Dermis microvascular lymphatic vessel endothelial cell (primary cell): ENCODE results near the gene SLC12A3. TPM values are rescaled to one million over a fixed set of nuclear protein-coding genes. Genes with fewer than 3 reads are reported as not detected.

ENCODE experiments used
- DNase-seq, 2 donors: peaks; one replicate each; pipeline versions ENCODE4 v3.0.0 to v3.0.0-alpha.2; 2010; ENCODE audit warnings: low read depth in 2 of 2
- total RNA-seq: library from RNA; depleted of rRNA; stranded (reverse); fragments of >200 nt; gene quantifications from 2 replicates; pipeline ENCODE4 v1.2.1, GENCODE V29; 2014

Gene SLC12A3
- total RNA-seq, 1 donor from 2014 or later: not detected

- DNase-seq: peak in 1 of 2 donors; percentile 76
Measured at GRCh38 chr16:56848029-56848936, 16.7 kb upstream of the SLC12A3 start.

DNA sequence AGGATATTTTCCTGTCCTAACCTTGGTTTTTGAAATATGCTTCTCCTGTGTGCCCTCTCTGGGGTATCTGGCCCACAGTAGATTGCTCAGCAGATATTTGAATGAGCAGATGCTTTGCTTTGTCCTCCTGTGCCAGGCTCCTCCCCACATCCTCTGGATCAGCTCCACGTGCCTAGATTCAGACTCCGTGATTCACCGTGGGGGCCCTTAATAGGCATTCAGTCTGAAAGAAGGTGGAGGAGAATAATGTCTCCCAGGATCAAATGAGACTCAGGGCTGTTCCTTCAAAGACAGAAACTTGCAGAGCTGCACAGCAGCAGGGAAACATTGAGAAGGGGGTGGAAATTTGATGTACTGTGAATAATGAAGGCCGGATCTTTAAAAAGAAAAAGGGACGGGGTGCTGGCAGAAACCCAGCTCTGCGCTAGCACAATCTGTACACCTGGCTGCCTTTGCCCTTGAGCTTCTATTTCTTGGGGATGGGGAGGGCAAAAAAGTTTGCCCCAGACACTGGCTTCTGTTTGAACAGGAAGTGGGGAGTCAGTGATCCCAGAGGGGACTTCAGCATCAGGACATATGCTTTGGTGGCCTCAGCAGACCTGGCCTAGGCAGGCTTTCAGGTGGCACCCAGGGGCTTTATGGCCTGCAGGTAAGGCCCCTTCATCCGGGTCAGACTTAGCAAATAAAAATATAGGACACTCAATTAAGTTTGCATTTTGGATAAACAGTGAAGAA is 15.9 kb upstream of the SLC12A3 start:
- DNase-seq: peak in 1 of 2 donors; percentile 72

- DNase-seq: peak in 1 of 2 donors; percentile 23
Measured at GRCh38 chr16:56849690-56850680, 15.0 kb upstream of the SLC12A3 start.

DNA sequence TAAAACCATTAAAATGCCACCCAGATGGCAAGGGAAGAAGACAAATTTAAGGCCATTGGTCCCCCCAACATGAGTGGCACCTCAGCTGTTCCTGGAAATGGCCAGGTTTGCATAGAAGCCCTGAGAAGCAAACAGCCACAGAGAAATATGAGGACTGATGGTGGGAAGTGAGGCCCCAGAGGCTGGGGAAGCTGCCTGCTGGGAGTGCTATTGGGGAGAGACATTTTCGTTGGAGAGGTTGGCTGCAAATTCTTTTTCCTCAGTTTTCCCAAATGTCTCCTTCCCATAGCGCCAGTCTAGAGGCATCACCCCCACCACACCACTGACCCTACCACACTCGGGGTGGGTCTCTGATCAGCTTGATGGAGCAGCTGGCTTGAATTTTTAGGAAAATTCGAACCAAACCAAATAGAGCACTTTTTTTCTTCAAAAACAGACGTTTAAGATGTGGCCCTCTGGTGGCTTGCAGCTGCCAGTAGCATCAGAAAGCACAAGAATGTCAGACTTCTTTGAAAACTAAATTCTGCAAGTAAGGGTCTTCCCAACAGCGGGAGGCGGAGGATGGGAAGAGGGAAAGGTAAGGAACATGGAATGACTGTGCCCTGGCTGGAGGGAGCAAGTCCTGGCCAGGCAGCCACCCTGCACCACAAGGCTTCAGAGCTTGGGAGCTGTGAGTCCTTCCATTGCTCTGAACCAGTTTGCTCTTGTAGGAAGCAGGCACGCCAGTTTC is 13.2 kb upstream of the SLC12A3 start:
- peak in 1 of 2 donors; percentile 27 for DNase-seq

DNA sequence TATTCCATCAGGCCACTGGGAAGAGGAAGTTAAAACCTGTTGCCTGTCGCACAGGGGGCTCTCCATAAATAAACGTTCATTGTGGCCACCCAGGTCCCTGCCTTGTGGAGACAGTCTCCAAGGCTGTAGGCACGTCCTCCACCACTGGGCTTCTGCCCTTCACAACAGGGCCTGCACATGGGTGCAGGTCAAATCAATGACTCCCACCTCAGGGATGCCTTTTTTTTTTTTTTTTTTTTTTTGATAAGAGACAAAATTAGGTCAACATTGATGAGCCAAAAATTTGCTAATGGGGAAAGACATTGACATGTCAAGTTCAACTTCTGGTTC is 12.6 kb upstream of the SLC12A3 start:
- no peak for DNase-seq

DNA sequence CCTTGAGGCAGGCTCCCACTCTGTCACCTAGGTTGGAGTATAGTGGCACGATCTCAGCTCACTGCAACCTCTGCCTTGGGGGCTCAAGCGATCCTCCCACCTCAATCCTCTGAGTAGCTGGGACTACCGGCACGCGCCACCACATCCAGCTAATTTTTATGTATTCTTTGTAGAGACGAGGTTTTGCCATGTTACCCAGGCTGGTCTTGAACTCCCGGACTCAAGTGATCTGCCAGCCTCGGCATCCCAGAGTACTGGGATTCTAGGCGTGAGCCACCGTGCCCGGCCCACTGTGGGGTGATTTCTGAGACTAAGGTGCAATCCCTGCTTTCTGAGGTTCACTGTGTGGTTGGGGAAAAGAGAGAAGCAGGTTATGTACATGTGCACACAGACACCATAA is 12.0 kb upstream of the SLC12A3 start:
- DNase-seq: no peak

- DNase-seq: no peak
Measured at GRCh38 chr16:56855201-56855600, 9.8 kb upstream of the SLC12A3 start.

- peak; percentile 44 to 66 for DNase-seq
Measured at GRCh38 chr16:56855946-56856345, 9.1 kb upstream of the SLC12A3 start.

DNA sequence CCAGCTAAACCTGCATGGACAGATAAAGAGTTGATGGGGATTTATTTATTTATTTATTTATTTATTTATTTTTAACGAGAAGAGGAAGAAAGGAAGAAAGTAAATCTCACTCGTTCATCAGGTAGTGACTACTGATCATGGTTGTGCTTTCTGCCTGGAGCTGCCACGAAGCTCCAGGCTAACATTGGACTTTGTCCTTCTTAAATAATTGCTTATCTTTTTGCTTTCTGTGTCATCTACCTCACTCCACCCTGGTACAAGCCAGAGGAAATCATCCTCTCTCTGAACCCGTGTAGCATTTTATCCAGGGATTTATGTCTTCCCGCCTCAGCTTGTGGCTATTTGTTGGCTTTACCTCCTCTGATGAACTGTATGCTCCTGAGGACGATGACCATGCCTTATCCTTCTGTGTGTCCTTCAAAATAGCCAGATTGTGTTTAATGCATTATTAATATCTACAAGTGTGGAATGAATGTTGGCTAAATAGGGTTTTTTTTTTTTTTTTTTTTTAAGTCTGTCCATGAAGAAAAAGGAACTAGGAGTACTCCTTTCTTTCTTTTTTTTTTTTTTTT is 8.0 kb upstream of the SLC12A3 start:
- no peak for DNase-seq

DNA sequence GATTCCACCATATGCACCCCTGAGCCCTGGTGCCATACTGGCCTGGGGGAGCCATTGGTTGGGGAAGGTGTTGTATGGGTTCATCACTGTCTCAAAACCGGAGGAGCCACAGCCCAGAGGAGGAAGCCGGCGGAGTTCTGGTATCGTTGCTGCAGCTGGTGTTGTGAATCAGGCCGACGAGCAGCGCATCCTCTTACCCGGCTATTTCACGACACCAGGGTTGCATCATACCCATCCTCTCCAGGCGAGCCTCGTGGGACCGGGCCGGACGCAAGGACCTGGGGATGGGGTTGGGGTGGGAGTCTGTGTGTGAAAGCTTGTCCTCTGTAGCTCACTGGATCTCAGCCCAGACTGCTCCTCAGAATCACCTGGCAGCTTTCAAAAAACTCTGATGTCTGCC is 6.6 kb upstream of the SLC12A3 start:
- no peak for DNase-seq

DNA sequence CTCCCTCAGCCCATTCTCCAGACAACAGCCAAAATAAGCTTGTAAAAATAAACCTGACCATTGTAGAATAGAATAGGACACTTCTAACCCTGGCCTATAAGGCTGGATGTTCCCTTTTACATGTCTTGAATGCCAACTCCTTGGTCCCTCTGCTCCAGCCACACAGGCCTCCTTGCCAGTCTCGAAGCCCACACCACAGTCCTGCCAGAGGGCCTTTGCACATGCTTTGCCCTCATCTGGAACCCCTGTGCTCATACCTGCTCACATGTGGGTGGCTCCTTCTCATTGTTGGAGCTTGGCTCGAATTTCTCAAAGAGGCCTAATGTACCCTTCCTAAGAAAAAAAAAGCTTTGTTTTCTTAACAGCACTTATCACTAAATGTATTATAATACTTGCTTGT is 5.4 kb upstream of the SLC12A3 start:
- DNase-seq: no peak

DNA sequence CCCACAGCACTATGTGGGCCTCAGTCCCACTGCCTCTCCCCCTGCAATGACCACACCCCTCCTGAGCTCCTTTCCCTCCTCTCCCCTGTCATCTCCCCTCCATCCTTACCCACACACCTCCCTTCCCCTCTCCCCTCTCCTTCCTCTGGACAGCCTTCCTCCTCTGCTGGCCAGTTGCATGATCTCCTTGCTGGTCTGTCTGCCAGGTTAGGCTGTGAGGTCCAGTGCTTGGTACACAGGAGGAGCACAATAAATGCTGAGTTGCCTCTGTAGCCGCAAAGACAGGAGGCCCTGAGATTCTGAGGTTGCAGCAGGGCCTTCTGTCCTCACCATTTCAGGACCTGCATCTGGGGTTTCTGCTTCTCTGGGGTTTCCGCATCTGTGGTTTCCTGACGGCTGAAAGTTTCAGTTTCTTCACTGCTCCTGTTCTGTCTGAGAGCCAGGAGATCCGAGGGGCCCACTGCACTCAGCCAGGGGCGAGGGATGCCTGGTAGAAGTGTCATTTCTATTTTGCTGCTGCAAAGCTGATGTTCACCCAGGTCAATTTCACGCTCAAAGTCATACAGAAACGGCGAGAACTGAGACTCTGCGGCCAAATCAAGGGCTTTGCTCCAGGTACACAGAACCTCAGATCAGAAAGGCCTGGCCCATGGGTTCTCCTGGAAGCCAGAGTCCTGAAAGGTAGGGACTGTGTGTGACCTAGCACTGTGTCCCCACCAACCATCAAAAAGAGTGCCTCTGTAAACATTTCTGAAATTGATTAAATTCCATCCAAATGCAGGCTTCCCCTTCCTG is 4.6 kb upstream of the SLC12A3 start:
- DNase-seq: no peak

GRCh38 chr16:56861092-56861610 is 3.9 kb upstream of the SLC12A3 start:
- DNase-seq: no peak

- no peak for DNase-seq
Measured at GRCh38 chr16:56861756-56862155, 3.3 kb upstream of the SLC12A3 start.

DNA sequence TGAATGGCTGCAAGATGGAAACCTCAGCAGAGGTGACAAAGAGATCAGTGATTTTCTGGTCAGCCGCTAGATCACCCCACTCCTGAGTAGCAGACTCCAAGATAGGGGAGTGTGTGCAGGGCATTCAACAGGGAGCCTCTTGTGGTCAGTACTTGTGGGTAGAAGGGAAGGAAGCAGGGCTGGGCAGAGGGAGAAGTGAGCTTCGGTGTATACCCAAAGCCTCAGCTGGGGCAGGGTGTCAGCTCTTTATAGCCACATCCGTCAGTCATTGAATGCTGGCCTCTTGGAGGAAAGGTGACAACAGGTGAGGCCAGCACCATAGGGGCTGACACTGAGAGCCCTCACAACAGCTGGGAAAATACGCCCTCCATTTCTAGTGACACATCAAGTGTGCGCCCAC is 2.2 kb upstream of the SLC12A3 start:
- no peak for DNase-seq

DNA sequence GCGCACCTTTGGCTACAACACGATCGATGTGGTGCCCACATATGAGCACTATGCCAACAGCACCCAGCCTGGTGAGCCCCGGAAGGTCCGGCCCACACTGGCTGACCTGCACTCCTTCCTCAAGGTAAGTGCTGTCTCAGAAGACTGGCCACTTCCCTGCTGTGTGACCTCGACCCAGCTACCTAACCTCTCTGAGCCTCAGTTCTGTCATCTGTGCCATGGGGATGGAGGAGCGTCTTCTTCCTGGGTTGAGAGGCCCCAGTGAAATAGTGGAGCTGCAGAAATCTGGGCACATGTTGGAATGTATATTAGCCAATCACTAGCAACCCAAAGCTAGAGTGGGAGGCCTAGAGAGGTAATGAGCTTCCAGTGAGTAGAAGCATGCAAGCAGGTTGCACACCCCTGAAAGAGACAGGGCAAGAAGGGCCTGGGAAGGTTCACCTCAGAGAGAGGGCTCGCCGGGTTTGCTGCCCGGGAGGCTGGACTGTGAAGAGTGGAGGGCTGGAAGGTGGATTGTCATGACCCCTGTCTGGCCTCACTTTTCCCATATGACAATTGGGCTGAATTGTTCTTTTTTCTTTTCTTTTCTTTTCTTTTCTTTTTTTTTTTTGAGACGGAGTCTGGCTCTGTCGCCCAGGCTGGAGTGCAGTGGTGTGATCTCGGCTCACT is 521 bp downstream of the SLC12A3 start:
- no peak for DNase-seq

DNA sequence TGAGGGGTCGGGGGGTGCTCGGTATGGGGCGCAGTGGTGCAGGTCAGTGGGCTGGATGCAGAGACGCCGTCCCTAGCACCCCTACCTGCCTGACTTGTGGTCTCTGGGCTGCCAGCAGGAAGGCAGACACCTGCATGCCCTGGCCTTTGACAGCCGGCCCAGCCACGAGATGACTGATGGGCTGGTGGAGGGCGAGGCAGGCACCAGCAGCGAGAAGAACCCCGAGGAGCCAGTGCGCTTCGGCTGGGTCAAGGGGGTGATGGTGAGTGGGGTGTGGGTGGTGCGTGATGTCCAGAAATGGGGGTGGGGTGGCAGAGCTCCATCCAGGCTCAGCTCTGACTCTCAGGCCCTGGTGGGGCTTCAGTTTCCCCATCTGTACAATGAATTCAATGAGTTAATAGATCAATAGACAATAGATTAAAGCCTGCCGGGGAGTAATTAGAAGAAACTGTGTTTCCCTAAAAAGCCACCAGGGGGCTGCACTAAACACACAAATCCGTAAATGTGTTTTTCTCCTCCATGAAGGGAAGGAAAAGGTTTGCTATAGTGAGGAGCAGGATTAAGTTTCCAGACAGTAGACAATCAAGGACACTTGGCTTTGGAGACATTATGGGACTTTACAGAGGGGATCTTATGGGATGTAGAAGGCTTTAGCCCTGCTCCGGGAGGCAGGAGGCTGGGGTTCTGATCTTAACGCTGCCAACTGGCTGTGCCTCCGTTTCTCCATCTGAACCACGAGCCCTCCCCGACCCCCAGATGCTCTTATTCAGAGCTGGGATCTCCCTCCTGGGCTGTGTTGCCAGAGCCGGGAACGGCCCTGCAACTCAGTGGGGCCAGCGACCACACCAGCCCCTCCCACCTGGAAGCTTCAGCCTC is 2.2 kb downstream of the SLC12A3 start:
- peak; percentile 48 to 73 for DNase-seq

DNA sequence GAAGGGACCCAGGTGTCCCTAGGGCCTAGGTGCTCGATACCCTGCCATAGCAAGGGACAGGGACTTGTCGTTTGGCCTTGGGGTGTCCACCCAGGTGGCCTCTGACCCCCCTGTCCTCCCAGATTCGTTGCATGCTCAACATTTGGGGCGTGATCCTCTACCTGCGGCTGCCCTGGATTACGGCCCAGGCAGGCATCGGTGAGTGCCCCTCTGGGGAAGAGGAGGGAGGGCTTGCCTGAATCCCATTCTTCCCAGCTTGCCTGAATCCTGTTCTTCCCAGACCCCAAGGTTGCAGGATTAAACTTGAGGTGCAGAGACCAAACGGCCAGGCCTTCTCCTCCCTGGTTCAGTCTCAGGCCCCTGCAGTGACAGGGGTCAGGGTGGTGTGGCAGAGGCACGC is 3.2 kb downstream of the SLC12A3 start:
- no peak for DNase-seq
